OCI-LY1 (cell line): ENCODE data around the gene FLAD1.

Experiments
- H2AFZ ChIP-seq: fragments of 200-600 bp; sonication (generic), shearing (Covaris generic); 2 replicates; pipeline ENCODE4 v1.6.0; 2014; ENCODE audit warnings: antibody characterized with exemption, mild to moderate bottlenecking, low read length
- H3F3A ChIP-seq: fragments of 200-600 bp; sonication (generic), shearing (Covaris generic); 2 replicates; pipeline ENCODE4 v1.6.0; 2014; ENCODE audit warnings: mild to moderate bottlenecking, antibody characterized with exemption, low read length, moderate library complexity; ENCODE audit not compliant: insufficient read depth
- H3K27ac ChIP-seq: fragments of 200-600 bp; sonication (generic); 2 replicates; pipeline ENCODE4 v1.5.1; 2014; ENCODE audit warnings: low read length, mixed run types, mild to moderate bottlenecking, low read depth; ENCODE audit not compliant: poor library complexity, severe bottlenecking
- H3K27me3 ChIP-seq: fragments of 200-600 bp; sonication (generic); 2 replicates; pipeline ENCODE4 v1.6.0; 2014; ENCODE audit warnings: antibody characterized with exemption, mild to moderate bottlenecking, low read length, moderate library complexity; ENCODE audit not compliant: insufficient read depth
- H3K36me3 ChIP-seq: fragments of 200-600 bp; sonication (generic); 2 replicates; pipeline ENCODE4 v1.6.1; 2014; ENCODE audit warnings: mild to moderate bottlenecking, antibody characterized with exemption, low read length, moderate library complexity, mixed read lengths; ENCODE audit not compliant: insufficient read depth
- H3K4me1 ChIP-seq: fragments of 200-600 bp; sonication (generic); 2 replicates; pipeline ENCODE4 v1.5.1; 2014; ENCODE audit warnings: mild to moderate bottlenecking, low read length, moderate library complexity; ENCODE audit not compliant: insufficient read depth, severe bottlenecking
- H3K4me2 ChIP-seq: fragments of 200-600 bp; sonication (generic), shearing (Covaris generic); 2 replicates; pipeline ENCODE4 v1.6.1; 2014; ENCODE audit warnings: low read length
- H3K4me3 ChIP-seq: fragments of 200-600 bp; sonication (generic); 2 replicates; pipeline ENCODE4 v1.5.1; 2014; ENCODE audit warnings: low read length, low read depth, mild to moderate bottlenecking, mixed read lengths; ENCODE audit not compliant: poor library complexity, severe bottlenecking
- H3K79me2 ChIP-seq: fragments of 200-600 bp; shearing (Covaris generic); 2 replicates; pipeline ENCODE4 v1.6.1; 2016; ENCODE audit warnings: mixed run types, low read length, mixed read lengths; ENCODE audit not compliant: insufficient read depth
- H3K9ac ChIP-seq: fragments of 200-600 bp; sonication (generic), shearing (Covaris generic); 2 replicates; pipeline ENCODE4 v1.6.1; 2014; ENCODE audit warnings: mild to moderate bottlenecking, low read length, mixed read lengths
- H3K9me2 ChIP-seq: fragments of 200-600 bp; sonication (generic), shearing (Covaris generic); 2 replicates; pipeline ENCODE4 v1.6.1; 2014; ENCODE audit warnings: low read depth, mild to moderate bottlenecking, low read length, mixed read lengths
- H3K9me3 ChIP-seq: fragments of 200-600 bp; shearing (Covaris generic); 2 replicates; pipeline ENCODE4 v1.6.1; 2014; ENCODE audit warnings: low read length, mixed read lengths
- H4K20me1 ChIP-seq: fragments of 200-600 bp; sonication (generic), shearing (Covaris generic); 2 replicates; pipeline ENCODE4 v1.6.0; 2016; ENCODE audit warnings: mild to moderate bottlenecking, low read length; ENCODE audit not compliant: insufficient read depth
- EZH2 ChIP-seq: fragments of 200-600 bp; sonication (generic), shearing (Covaris generic); IDR thresholded peaks from 2 replicates; pipeline ENCODE4 v1.8.0; 2017; ENCODE audit warnings: borderline replicate concordance, mixed run types, mild to moderate bottlenecking, antibody characterized with exemption, low read length, moderate library complexity, mixed read lengths
- TF ChIP-seq, protein P1 (sequence below): fragments of 200-600 bp; sonication (generic), shearing (Covaris generic); IDR thresholded peaks from 2 replicates; pipeline ENCODE4 v1.5.1; 2017; ENCODE audit warnings: mild to moderate bottlenecking, antibody characterized with exemption, low read length, moderate library complexity, mixed read lengths

The FLAD1 gene

DNA sequence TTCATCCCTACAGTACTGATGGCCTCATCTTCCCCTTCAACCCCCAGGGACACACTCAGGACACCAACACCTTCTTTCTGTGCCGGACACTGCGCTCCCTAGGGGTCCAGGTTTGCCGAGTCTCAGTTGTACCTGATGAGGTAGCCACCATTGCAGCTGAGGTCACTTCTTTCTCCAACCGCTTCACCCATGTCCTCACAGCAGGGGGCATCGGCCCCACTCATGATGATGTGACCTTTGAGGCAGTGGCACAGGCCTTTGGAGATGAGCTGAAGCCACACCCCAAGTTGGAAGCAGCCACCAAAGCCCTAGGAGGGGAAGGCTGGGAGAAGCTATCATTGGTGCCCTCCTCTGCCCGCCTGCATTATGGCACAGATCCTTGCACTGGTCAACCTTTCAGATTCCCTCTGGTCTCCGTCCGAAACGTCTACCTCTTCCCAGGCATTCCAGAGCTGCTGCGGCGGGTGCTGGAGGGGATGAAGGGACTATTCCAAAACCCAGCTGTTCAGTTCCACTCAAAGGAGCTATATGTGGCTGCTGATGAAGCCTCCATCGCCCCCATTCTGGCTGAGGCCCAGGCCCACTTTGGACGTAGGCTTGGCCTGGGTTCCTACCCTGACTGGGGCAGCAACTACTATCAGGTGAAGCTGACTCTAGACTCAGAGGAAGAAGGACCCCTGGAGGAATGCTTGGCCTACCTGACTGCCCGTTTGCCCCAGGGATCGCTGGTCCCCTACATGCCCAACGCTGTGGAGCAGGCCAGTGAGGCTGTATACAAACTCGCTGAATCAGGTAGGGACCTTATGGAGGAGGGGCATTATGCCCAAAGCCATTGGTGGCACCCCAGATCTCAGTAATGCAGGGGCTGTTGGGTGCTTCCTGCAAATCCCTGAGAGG lies 5.2 kb downstream of the FLAD1 start:
- Histone ChIP-seq H3K27me3 (no peaks in the 10 kb centered on the region), H3F3A (no peaks in the 10 kb centered on the region), H3K27ac (no peak overlapping the region), H3K4me1 (peaks cover 14% of the 10 kb centered on the region), H3K79me2 (peaks cover 15% of the 10 kb centered on the region), H3K9me2 (no peaks in the 10 kb centered on the region), H3K9me3 (no peaks in the 10 kb centered on the region), H3K36me3 (peaks cover 52% of the 10 kb centered on the region), H3K4me3 (no peak overlapping the region), H3K4me2 (no peak overlapping the region), H3K9ac (no peak overlapping the region), H4K20me1 (no peaks in the 10 kb centered on the region), H2AFZ (no peak overlapping the region)
- TF ChIP-seq, protein P1, sequence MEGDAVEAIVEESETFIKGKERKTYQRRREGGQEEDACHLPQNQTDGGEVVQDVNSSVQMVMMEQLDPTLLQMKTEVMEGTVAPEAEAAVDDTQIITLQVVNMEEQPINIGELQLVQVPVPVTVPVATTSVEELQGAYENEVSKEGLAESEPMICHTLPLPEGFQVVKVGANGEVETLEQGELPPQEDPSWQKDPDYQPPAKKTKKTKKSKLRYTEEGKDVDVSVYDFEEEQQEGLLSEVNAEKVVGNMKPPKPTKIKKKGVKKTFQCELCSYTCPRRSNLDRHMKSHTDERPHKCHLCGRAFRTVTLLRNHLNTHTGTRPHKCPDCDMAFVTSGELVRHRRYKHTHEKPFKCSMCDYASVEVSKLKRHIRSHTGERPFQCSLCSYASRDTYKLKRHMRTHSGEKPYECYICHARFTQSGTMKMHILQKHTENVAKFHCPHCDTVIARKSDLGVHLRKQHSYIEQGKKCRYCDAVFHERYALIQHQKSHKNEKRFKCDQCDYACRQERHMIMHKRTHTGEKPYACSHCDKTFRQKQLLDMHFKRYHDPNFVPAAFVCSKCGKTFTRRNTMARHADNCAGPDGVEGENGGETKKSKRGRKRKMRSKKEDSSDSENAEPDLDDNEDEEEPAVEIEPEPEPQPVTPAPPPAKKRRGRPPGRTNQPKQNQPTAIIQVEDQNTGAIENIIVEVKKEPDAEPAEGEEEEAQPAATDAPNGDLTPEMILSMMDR: no peak
- TF ChIP-seq EZH2: no peak

DNA sequence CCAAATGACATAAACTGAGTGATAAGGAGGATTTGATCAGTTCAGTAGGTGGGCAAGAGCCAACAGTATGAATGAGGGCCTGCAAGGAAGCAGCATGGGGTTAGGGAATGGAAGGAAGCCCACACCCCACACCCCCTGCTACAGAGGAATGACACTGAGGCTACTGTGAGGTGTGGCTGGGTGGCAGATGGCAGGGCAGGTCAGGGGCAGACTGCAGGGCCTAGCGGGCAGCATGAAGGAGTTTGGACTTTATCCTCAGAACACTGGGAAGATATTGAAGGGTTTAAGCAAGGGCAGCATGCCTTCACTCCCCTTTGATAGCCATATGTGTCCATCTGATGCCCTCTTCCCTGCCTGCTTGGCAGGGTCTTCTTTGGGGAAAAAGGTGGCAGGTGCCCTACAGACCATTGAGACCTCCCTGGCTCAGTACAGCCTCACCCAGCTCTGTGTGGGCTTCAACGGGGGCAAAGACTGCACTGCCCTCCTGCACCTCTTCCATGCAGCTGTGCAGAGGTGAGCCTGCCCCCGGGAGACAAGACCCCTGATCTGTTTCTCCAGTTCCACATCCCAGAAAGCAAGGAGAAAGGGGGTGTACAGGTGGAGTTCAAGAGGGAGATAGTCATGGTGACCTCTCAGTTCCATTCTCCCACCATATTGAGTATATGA lies 6.2 kb downstream of the FLAD1 start:
- no peak overlapping the region for H3K4me2 ChIP-seq

DNA sequence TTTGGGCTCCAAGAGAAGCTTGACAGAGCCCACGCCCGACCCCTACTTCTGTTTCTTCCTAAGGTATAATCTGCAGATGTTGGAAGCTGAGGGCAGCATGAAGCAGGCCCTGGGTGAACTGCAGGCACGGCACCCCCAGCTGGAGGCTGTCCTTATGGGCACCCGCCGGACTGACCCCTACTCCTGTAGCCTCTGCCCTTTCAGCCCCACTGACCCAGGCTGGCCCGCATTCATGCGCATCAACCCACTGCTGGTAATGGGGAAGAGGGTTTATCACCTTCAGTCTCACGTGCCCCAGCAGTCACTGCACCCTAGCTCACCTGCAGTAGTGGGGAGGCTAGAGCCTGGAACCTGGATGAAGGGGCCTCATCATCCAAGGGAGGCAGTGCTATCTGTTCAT lies 7.1 kb downstream of the FLAD1 start:
- Histone ChIP-seq H3K9me3 (no peaks in the 10 kb centered on the region), H3K27me3 (no peaks in the 10 kb centered on the region), H3K27ac (no peak overlapping the region), H3K36me3 (peaks cover 52% of the 10 kb centered on the region), H3K9ac (no peak overlapping the region), H3F3A (no peaks in the 10 kb centered on the region), H3K4me3 (no peak overlapping the region), H3K4me2 (no peak overlapping the region), H2AFZ (no peak overlapping the region), H3K9me2 (no peaks in the 10 kb centered on the region), H4K20me1 (no peaks in the 10 kb centered on the region), H3K79me2 (no peaks in the 10 kb centered on the region), H3K4me1 (peaks cover 8% of the 10 kb centered on the region)
- TF ChIP-seq, protein P1: no peak
- no peak for TF ChIP-seq EZH2

More for the DNA sequence above, 6.2 kb downstream of the FLAD1 start:
- Histone ChIP-seq H3K79me2 (peaks cover 6% of the 10 kb centered on the region), H3K27me3 (no peaks in the 10 kb centered on the region), H3F3A (no peaks in the 10 kb centered on the region), H3K9ac (no peak overlapping the region), H3K36me3 (peaks cover 52% of the 10 kb centered on the region), H2AFZ (no peak overlapping the region), H4K20me1 (no peaks in the 10 kb centered on the region), H3K4me3 (no peak overlapping the region), H3K27ac (no peak overlapping the region), H3K4me1 (peaks cover 8% of the 10 kb centered on the region), H3K9me2 (no peaks in the 10 kb centered on the region), H3K9me3 (no peaks in the 10 kb centered on the region)
- TF ChIP-seq, protein P1: no peak
- no peak for TF ChIP-seq EZH2
